GM12878 (cell line): ENCODE results near the gene MYO15B. TPM values are rescaled to one million over a fixed set of nuclear protein-coding genes. Genes with fewer than 3 reads are reported as not detected.

ENCODE experiments used
- ATF3 ChIP-seq: IDR thresholded peaks from 2 replicates; pipeline ENCODE4 v1.6.1; 2011; ENCODE audit warnings: low read depth, mild to moderate bottlenecking, low read length, moderate library complexity, borderline replicate concordance; ENCODE audit errors: extremely low read depth
- CREB1 ChIP-seq: IDR thresholded peaks from 2 replicates; pipeline ENCODE4 v1.6.1; 2012; ENCODE audit warnings: low read depth, mild to moderate bottlenecking, inconsistent platforms
- CREM ChIP-seq: IDR thresholded peaks from 2 replicates; pipeline ENCODE4 v1.6.1; 2014; ENCODE audit warnings: antibody characterized with exemption, low read depth
- IRF4 ChIP-seq: IDR thresholded peaks from 2 replicates; pipeline ENCODE4 v1.6.1; 2011; ENCODE audit warnings: low read depth, low read length
- LARP7 ChIP-seq: fragments of 450-650 bp; IDR thresholded peaks from 2 replicates; pipeline ENCODE4 v1.6.1; 2017; ENCODE audit warnings: mild to moderate bottlenecking
- MEF2A ChIP-seq: IDR thresholded peaks from 2 replicates; pipeline ENCODE4 v1.6.1; 2011; ENCODE audit warnings: low read depth, mild to moderate bottlenecking, low read length, moderate library complexity; ENCODE audit not compliant: insufficient read depth
- MTA3 ChIP-seq: IDR thresholded peaks from 2 replicates; pipeline ENCODE4 v1.6.1; 2012; ENCODE audit warnings: low read length, inconsistent platforms, borderline replicate concordance
- NFXL1 ChIP-seq: fragments of 450-650 bp; IDR thresholded peaks from 2 replicates; pipeline ENCODE4 v1.6.1; 2017; ENCODE audit warnings: antibody characterized with exemption, mild to moderate bottlenecking, borderline replicate concordance
- NKRF ChIP-seq: fragments of 450-650 bp; conservative IDR thresholded peaks from 2 replicates; pipeline ENCODE4 v1.6.1; 2017; ENCODE audit warnings: mild to moderate bottlenecking, moderate library complexity
- NR2C2 ChIP-seq: IDR thresholded peaks from 2 replicates; pipeline ENCODE4 v1.6.1; 2011; ENCODE audit warnings: borderline replicate concordance, low read depth; ENCODE audit not compliant: control insufficient read depth, insufficient read length
- RFX5 ChIP-seq: IDR thresholded peaks from 2 replicates; pipeline ENCODE4 v1.6.1; 2011; ENCODE audit warnings: low read depth, low read length, improper control_type of control experiment
- polyA plus RNA-seq, 11 experiments: library from polyadenylated mRNA; depleted of rRNA in 4 of 11; unstranded in 6 of 11; stranded (reverse) in 5 of 11; fragments of >200 nt; fragmentation: Nextera tagmentation in 4 of 11; fragmentation: Illumina TruSeq in 1 of 11; extraction: Ambion mirVana in 4 of 11; extraction: Trizol in 1 of 11; gene quantifications; 1 replicate in 1 of 11; 2 replicates in 10 of 11; pipeline versions ENCODE4 v1.2.1 to v1.2.3, GENCODE V29; 2011 to 2016; ENCODE audit warnings: inconsistent platforms in 2 of 11, missing spikeins in 2 of 11, low read depth in 1 of 11
- total RNA-seq, 4 experiments: library from RNA; depleted of rRNA in 3 of 4; stranded (reverse); fragments of >200 nt in 3 of 4; fragmentation: Illumina TruSeq in 1 of 4; extraction: Trizol in 1 of 4; gene quantifications; 2 replicates each; pipeline versions ENCODE4 v1.2.1 to v1.2.3, GENCODE V29; 2013 to 2021
- TF ChIP-seq, protein P1 (sequence below): fragments of 450-650 bp; formaldehyde crosslinking; IDR thresholded peaks from 2 replicates; pipeline ENCODE4 v1.5.0; 2022; ENCODE audit warnings: mild to moderate bottlenecking, missing genetic modification characterization
- TF ChIP-seq, protein P2 (sequence below): IDR thresholded peaks from 2 replicates; pipeline ENCODE4 v1.6.1; 2012; ENCODE audit warnings: low read depth, low read length, improper control_type of control experiment
- TF ChIP-seq, protein P3 (sequence below): IDR thresholded peaks from 2 replicates; pipeline ENCODE4 v1.6.1; 2012; ENCODE audit warnings: improper control_type of control experiment, low read depth, low read length; ENCODE audit not compliant: insufficient replicate concordance

MYO15B gene
- total and polyA plus RNA-seq, 10 of the 15 experiments (the other 5 are each of a cell fraction or from before 2014, with no cell fraction given) = 0.67 to 15.4 (median 2.3) TPM; not detected in 1

DNA sequence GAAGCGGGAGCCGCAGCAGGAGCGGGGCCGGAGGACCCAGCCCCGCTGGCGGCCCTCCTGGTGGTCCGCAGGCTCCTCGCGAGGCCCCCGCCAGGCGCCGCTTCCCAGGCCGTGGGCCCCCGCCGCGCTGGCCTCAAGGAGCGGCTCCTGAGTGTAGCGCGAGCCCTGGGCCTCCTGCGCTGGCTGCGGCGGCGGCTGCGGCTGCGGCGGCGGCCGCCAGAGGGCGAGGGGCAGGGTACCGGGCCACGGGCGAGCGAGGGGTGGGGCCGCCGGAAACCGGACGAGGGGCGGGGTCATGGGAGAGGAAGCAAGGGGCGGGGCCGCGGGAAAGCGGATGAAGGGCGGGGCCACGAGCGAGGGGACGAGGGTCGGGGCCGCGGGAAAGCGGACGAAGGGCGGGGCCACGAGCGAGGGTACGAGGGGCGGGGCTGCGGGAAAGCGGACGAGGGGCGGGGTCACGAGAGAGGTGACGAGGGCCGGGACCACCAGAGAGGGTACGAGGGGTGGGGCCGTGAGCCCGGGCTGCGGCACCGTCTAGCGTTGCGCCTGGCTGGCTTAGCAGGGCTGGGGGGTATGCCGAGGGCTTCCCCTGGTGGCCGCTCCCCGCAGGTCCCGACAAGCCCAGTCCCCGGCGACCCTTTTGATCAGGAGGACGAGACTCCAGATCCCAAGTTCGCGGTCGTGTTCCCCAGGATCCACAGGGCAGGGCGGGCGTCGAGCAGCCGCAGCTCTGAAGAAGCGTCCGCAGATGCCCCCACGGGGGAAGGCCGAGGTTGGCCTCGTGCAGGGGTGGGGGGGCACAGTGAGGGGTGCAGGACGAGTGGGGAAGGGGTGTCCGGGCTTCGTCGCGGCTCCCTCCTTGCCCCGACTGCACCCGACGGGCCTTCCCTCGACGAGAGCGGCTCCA, 1.7 kb downstream of the MYO15B start (continued):
- TF ChIP-seq NKRF = peak; percentile 54; the same call in 1 of the 2 replicates
- no peak for TF ChIP-seq MEF2A
- no peak for TF ChIP-seq NR2C2
- peak; percentile 57; the same call in 1 of the 2 replicates for TF ChIP-seq LARP7
- no peak for TF ChIP-seq RFX5
- no peak for TF ChIP-seq ATF3
- TF ChIP-seq MTA3 = no peak
- TF ChIP-seq IRF4 = no peak
- TF ChIP-seq CREM = no peak
- 0 out of 2 replicates have a peak, but pooled peaks have one; percentile 26 for TF ChIP-seq CREB1
- TF ChIP-seq, protein P1, sequence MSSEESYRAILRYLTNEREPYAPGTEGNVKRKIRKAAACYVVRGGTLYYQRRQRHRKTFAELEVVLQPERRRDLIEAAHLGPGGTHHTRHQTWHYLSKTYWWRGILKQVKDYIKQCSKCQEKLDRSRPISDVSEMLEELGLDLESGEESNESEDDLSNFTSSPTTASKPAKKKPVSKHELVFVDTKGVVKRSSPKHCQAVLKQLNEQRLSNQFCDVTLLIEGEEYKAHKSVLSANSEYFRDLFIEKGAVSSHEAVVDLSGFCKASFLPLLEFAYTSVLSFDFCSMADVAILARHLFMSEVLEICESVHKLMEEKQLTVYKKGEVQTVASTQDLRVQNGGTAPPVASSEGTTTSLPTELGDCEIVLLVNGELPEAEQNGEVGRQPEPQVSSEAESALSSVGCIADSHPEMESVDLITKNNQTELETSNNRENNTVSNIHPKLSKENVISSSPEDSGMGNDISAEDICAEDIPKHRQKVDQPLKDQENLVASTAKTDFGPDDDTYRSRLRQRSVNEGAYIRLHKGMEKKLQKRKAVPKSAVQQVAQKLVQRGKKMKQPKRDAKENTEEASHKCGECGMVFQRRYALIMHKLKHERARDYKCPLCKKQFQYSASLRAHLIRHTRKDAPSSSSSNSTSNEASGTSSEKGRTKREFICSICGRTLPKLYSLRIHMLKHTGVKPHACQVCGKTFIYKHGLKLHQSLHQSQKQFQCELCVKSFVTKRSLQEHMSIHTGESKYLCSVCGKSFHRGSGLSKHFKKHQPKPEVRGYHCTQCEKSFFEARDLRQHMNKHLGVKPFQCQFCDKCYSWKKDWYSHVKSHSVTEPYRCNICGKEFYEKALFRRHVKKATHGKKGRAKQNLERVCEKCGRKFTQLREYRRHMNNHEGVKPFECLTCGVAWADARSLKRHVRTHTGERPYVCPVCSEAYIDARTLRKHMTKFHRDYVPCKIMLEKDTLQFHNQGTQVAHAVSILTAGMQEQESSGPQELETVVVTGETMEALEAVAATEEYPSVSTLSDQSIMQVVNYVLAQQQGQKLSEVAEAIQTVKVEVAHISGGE = no peak
- TF ChIP-seq, protein P2, sequence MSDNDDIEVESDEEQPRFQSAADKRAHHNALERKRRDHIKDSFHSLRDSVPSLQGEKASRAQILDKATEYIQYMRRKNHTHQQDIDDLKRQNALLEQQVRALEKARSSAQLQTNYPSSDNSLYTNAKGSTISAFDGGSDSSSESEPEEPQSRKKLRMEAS = no peak
- TF ChIP-seq, protein P3, sequence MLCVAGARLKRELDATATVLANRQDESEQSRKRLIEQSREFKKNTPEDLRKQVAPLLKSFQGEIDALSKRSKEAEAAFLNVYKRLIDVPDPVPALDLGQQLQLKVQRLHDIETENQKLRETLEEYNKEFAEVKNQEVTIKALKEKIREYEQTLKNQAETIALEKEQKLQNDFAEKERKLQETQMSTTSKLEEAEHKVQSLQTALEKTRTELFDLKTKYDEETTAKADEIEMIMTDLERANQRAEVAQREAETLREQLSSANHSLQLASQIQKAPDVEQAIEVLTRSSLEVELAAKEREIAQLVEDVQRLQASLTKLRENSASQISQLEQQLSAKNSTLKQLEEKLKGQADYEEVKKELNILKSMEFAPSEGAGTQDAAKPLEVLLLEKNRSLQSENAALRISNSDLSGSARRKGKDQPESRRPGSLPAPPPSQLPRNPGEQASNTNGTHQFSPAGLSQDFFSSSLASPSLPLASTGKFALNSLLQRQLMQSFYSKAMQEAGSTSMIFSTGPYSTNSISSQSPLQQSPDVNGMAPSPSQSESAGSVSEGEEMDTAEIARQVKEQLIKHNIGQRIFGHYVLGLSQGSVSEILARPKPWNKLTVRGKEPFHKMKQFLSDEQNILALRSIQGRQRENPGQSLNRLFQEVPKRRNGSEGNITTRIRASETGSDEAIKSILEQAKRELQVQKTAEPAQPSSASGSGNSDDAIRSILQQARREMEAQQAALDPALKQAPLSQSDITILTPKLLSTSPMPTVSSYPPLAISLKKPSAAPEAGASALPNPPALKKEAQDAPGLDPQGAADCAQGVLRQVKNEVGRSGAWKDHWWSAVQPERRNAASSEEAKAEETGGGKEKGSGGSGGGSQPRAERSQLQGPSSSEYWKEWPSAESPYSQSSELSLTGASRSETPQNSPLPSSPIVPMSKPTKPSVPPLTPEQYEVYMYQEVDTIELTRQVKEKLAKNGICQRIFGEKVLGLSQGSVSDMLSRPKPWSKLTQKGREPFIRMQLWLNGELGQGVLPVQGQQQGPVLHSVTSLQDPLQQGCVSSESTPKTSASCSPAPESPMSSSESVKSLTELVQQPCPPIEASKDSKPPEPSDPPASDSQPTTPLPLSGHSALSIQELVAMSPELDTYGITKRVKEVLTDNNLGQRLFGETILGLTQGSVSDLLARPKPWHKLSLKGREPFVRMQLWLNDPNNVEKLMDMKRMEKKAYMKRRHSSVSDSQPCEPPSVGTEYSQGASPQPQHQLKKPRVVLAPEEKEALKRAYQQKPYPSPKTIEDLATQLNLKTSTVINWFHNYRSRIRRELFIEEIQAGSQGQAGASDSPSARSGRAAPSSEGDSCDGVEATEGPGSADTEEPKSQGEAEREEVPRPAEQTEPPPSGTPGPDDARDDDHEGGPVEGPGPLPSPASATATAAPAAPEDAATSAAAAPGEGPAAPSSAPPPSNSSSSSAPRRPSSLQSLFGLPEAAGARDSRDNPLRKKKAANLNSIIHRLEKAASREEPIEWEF = no peak
- TF ChIP-seq NFXL1 = 0 out of 2 replicates have a peak, but pooled peaks have one; percentile 47
